Omental fat pad (tissue), 4 donors: ENCODE measurements around the gene SS18. TPM values are rescaled to one million over a fixed set of nuclear protein-coding genes. Genes with fewer than 3 reads are reported as not detected.

Experiments
- ATAC-seq: fragments of 150-250 bp; one replicate; pipeline ENCODE4 v1.9.1; 2016; ENCODE audit warnings: mild to moderate bottlenecking, moderate library complexity; ENCODE audit not compliant: low FRiP score
- DNase-seq: peaks from one replicate; pipeline ENCODE4 v3.0.0-alpha.2; 2019; ENCODE audit warnings: low spot score
- total RNA-seq, 4 donors: library from RNA; depleted of rRNA; stranded (reverse); fragments of >200 nt; gene quantifications; one replicate each; pipeline ENCODE4 v1.1.0, GENCODE V29; 2016
- TF ChIP-seq, protein P1 (sequence below), 3 donors: fragments of 450-650 bp; IDR thresholded peaks; one replicate each; pipeline ENCODE4 v1.5.1; 2016 to 2017; ENCODE audit warnings: antibody characterized with exemption in 3 of 3, mild to moderate bottlenecking in 3 of 3, moderate library complexity in 2 of 3

The SS18 gene
- total RNA-seq, 4 donors from 2014 or later = 93.3 to 125 (median 107) TPM

GRCh38 chr18:25990473-25990872 is 99.9 kb downstream of the SS18 start:
- TF ChIP-seq, protein P1, sequence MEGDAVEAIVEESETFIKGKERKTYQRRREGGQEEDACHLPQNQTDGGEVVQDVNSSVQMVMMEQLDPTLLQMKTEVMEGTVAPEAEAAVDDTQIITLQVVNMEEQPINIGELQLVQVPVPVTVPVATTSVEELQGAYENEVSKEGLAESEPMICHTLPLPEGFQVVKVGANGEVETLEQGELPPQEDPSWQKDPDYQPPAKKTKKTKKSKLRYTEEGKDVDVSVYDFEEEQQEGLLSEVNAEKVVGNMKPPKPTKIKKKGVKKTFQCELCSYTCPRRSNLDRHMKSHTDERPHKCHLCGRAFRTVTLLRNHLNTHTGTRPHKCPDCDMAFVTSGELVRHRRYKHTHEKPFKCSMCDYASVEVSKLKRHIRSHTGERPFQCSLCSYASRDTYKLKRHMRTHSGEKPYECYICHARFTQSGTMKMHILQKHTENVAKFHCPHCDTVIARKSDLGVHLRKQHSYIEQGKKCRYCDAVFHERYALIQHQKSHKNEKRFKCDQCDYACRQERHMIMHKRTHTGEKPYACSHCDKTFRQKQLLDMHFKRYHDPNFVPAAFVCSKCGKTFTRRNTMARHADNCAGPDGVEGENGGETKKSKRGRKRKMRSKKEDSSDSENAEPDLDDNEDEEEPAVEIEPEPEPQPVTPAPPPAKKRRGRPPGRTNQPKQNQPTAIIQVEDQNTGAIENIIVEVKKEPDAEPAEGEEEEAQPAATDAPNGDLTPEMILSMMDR (IDR thresholded peaks at IDR 0.05) = no peak
- ATAC-seq (no peak), DNase-seq (no peak)

- TF ChIP-seq, protein P1 (IDR thresholded peaks at IDR 0.05) = no peak
- DNase-seq (no peak), ATAC-seq (no peak)
These were observed 104.6 kb downstream of the SS18 start for GRCh38 chr18:25985707-25986394.

- TF ChIP-seq, protein P1 (IDR thresholded peaks at IDR 0.05) = no peak
- ATAC-seq = no peak
- DNase-seq = no peak
These were observed 106.7 kb downstream of the SS18 start for GRCh38 chr18:25983730-25984129.

DNA sequence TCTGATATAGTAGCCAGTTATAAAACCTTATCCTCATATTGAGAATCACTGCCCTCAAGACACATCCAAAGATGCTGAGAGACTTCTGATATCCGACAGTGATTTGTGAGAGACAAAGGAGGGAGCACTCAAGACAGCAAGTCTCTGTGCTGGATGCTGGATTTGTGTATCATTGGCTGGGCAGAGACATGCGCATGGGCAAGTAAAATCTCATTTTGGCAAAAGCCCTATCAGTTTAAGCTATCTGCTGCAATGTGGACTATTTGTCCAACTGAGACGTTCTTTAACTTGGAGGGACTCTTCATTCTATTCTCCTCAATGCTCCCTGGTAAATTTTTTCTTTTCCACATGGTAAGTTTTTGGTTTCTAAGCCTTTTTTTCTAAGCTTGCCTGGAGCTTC is 107.5 kb downstream of the SS18 start:
- ATAC-seq (no peak), DNase-seq (no peak)
- TF ChIP-seq, protein P1 (IDR thresholded peaks at IDR 0.05) = no peak

DNA sequence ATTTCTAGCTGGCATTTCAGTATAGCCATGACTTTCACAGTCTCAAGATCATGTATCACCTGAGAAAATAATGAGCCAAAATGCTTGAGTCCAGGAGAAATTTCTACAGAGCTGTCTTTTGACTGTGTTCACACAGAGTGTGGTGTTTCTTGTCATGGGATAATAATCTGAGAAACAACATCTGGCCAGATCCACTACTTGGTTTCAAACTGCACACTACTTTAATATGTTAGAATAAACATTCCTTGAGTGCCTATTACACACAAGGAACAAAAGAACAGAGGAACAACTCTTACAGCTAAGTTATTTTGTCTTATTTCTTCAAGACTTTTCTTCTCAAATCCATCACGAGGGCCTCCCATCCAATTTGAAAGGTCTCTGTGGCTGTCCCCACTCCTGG is 108.3 kb downstream of the SS18 start:
- TF ChIP-seq, protein P1 (IDR thresholded peaks at IDR 0.05) = no peak
- no peak for ATAC-seq
- DNase-seq = no peak

- ATAC-seq (no peak), DNase-seq (no peak)
- TF ChIP-seq, protein P1 (IDR thresholded peaks at IDR 0.05) = no peak
These were observed 110.9 kb downstream of the SS18 start for GRCh38 chr18:25979369-25980040.

- DNase-seq (no peak), ATAC-seq (no peak)
- TF ChIP-seq, protein P1 (IDR thresholded peaks at IDR 0.05) = no peak
These were observed 113.9 kb downstream of the SS18 start for GRCh38 chr18:25976554-25976953.
